ENCODE results near the gene KLB. TPM values are rescaled to one million over a fixed set of nuclear protein-coding genes. Genes with fewer than 3 reads are reported as not detected.

Gene KLB
- total RNA-seq (2022; extraction: Qiagen RNA extraction; ENCODE audit: low read depth) = 0.08 to 0.15 TPM (median 0.11 TPM) in 5 replicates

GRCh38 chr4:39406763-39407583 lies at the start of gene KLB:
KLB (plus strand) TSS chr4:39406930; CDS start chr4:39406950, 20 bp downstream.

GRCh38 chr4:39365830-39366771 lies 40.6 kb upstream of the KLB start, which contains the start of gene RFC1:
RFC1 (minus strand) TSS chr4:39366362; CDS start chr4:39366241, 121 bp downstream.

GRCh38 chr4:39458505-39459300 lies 52.0 kb downstream of the KLB start, which contains the start of the genes LIAS and RPL9:
LIAS (plus strand) TSS chr4:39459056; CDS start chr4:39459118, 62 bp downstream.
RPL9 (minus strand) TSS chr4:39458922; CDS start chr4:39458439, 483 bp downstream.

Other genes starting within 250 kb of the KLB start
- gene WDR19, start 224.4 kb upstream of the KLB start, total RNA-seq (2022; extraction: Qiagen RNA extraction; ENCODE audit: low read depth) = 7.1 to 8.5 TPM (median 7.8 TPM) in 5 replicates
- 17.0 to 22.2 TPM (median 17.9 TPM) in 5 replicates for gene RFC1, start 40.6 kb upstream of the KLB start, total RNA-seq (2022; extraction: Qiagen RNA extraction; ENCODE audit: low read depth)
- 898 to 1,713 TPM (median 907 TPM) in 5 replicates for gene RPL9, start 52.0 kb downstream of the KLB start, total RNA-seq (2022; extraction: Qiagen RNA extraction; ENCODE audit: low read depth)
- 10.0 to 12.5 TPM (median 11.1 TPM) in 5 replicates for gene LIAS, start 52.1 kb downstream of the KLB start, total RNA-seq (2022; extraction: Qiagen RNA extraction; ENCODE audit: low read depth)
- 211 to 314 TPM (median 235 TPM) in 5 replicates for gene UGDH, start 120.5 kb downstream of the KLB start, total RNA-seq (2022; extraction: Qiagen RNA extraction; ENCODE audit: low read depth)
- gene SMIM14, start 231.9 kb downstream of the KLB start, total RNA-seq (2022; extraction: Qiagen RNA extraction; ENCODE audit: low read depth) = 11.6 to 16.4 TPM (median 15.2 TPM) in 5 replicates

Measured in A549 treated with GW870086 at 1 μM for 4 hours (cell line).